H1 (cell line): ENCODE data around the gene UTP15. TPM values are rescaled to one million over a fixed set of nuclear protein-coding genes. Genes with fewer than 3 reads are reported as not detected.

Experiments used
- CTCF ChIA-PET: fragments of 300-600 bp; sonication (Branson Sonifier 250); formaldehyde crosslinking; loops from one replicate; lab custom pipeline; 2021; ENCODE audit not compliant: partially characterized antibody; lab: Charles Lee
- POLR2A ChIA-PET: fragments of 300-600 bp; sonication (Branson Sonifier 250); formaldehyde crosslinking; loops from one replicate; lab custom pipeline; 2021; ENCODE audit warnings: inconsistent platforms; ENCODE audit not compliant: partially characterized antibody; lab: Charles Lee
- DNase-seq, 2 experiments: peaks; one replicate each; pipeline versions ENCODE4 v3.0.0 to v3.0.0-alpha.2; 2010 to 2022; ENCODE audit warnings: low spot score in 2 of 2, low read depth in 1 of 2, mixed read lengths in 1 of 2
- FAIRE-seq: peaks from 2 replicates; lab custom pipeline; 2011; peaks lifted over from hg19 to GRCh38; lab: Jason Lieb, UNC
- H2AFZ ChIP-seq: 2 replicates; pipeline ENCODE4 v1.8.1; 2012; ENCODE audit warnings: low read length, inconsistent platforms
- H2AK5ac ChIP-seq: 2 replicates; pipeline ENCODE4 v1.6.1; 2013; ENCODE audit warnings: low read depth, low read length
- H2BK120ac ChIP-seq: replicated peaks from 2 replicates; pipeline ENCODE3; 2013; ENCODE audit warnings: low read depth, low read length, inconsistent platforms
- H2BK12ac ChIP-seq: 2 replicates; pipeline ENCODE4 v1.6.1; 2013; ENCODE audit warnings: low read depth, low read length
- H2BK15ac ChIP-seq: 2 replicates; pipeline ENCODE4 v1.6.1; 2013; ENCODE audit warnings: low read length
- H2BK20ac ChIP-seq: 2 replicates; pipeline ENCODE4 v1.6.1; 2013; ENCODE audit warnings: low read length
- H2BK5ac ChIP-seq: 2 replicates; pipeline ENCODE4 v1.6.1; 2013; ENCODE audit warnings: low read depth, low read length
- H3K14ac ChIP-seq: 2 replicates; pipeline ENCODE4 v1.6.1; 2013; ENCODE audit warnings: inconsistent platforms; ENCODE audit not compliant: insufficient read length
- H3K18ac ChIP-seq: 2 replicates; pipeline ENCODE4 v1.6.1; 2013; ENCODE audit warnings: low read length; ENCODE audit errors: extremely low read depth
- H3K23ac ChIP-seq: 2 replicates; pipeline ENCODE4 v1.6.1; 2013; ENCODE audit warnings: inconsistent platforms; ENCODE audit not compliant: insufficient read length
- H3K23me2 ChIP-seq: 2 replicates; pipeline ENCODE4 v1.6.1; 2013; ENCODE audit warnings: low read depth, low read length
- H3K27ac ChIP-seq: 2 replicates; pipeline ENCODE4 v1.6.1; 2011; ENCODE audit warnings: low read depth, low read length, inconsistent platforms
- H3K27me3 ChIP-seq, 4 experiments: replicated peaks in 1 of 4; 1 replicate in 1 of 4; 2 replicates in 3 of 4; pipeline versions ENCODE4 v1.6.1 to v1.8.1; 2011 to 2013; ENCODE audit warnings: low read length in 3 of 4, mild to moderate bottlenecking in 3 of 4, inconsistent platforms in 2 of 4, mixed read lengths in 2 of 4, moderate library complexity in 1 of 4; ENCODE audit not compliant: control insufficient read depth in 3 of 4, insufficient read depth in 3 of 4; ENCODE audit errors: extremely low read depth in 1 of 4
- H3K36me3 ChIP-seq, 4 experiments: 2 replicates each; pipeline versions ENCODE4 v1.6.1 to v1.8.1; 2011 to 2013; ENCODE audit warnings: mild to moderate bottlenecking in 4 of 4, low read length in 3 of 4, moderate library complexity in 2 of 4, control low read depth in 1 of 4, inconsistent platforms in 1 of 4; ENCODE audit not compliant: insufficient read depth in 4 of 4, control insufficient read depth in 2 of 4
- H3K4ac ChIP-seq: replicated peaks from 2 replicates; pipeline ENCODE3; 2013; ENCODE audit warnings: low read length, low read depth, mixed read lengths, inconsistent platforms; ENCODE audit not compliant: insufficient read length
- H3K4me1 ChIP-seq, 4 experiments: replicated peaks in 1 of 4; 1 replicate in 1 of 4; 2 replicates in 3 of 4; pipeline versions ENCODE4 v1.6.1 to v1.8.1; 2011 to 2013; ENCODE audit warnings: low read length in 3 of 4, inconsistent platforms in 2 of 4, mixed read lengths in 1 of 4; ENCODE audit not compliant: insufficient read depth in 4 of 4, control insufficient read depth in 3 of 4
- H3K4me2 ChIP-seq, 2 experiments: 2 replicates each; pipeline versions ENCODE4 v1.6.1 to v1.8.1; 2011 to 2013; ENCODE audit warnings: low read depth in 2 of 2, low read length in 2 of 2, control low read depth in 1 of 2, inconsistent platforms in 1 of 2, mild to moderate bottlenecking in 1 of 2; ENCODE audit not compliant: insufficient read depth in 1 of 2
- H3K4me3 ChIP-seq, 4 experiments: fragments of 200-600, 300-600 bp in 1 of 4; sonication (generic), shearing (Covaris generic), sonication (Bioruptor Twin) in 1 of 4; 2 replicates each; pipeline versions ENCODE4 v1.5.1 to v1.8.1; 2011 to 2016; ENCODE audit warnings: low read length in 4 of 4, low read depth in 3 of 4, control low read depth in 2 of 4, inconsistent platforms in 2 of 4, mild to moderate bottlenecking in 2 of 4, mixed read lengths in 1 of 4, moderate library complexity in 1 of 4; ENCODE audit not compliant: insufficient read depth in 2 of 4; ENCODE audit errors: extremely low read depth in 1 of 4
- H3K56ac ChIP-seq: replicated peaks from 2 replicates; pipeline ENCODE3; 2013; ENCODE audit warnings: low read depth, mild to moderate bottlenecking, mixed read lengths, low read length, inconsistent platforms; ENCODE audit not compliant: insufficient read length
- H3K79me1 ChIP-seq: 2 replicates; pipeline ENCODE4 v1.6.1; 2013; ENCODE audit warnings: low read depth, low read length, control low read depth
- H3K79me2 ChIP-seq, 2 experiments: 2 replicates each; pipeline versions ENCODE4 v1.6.1 to v1.8.1; 2012 to 2013; ENCODE audit warnings: low read length in 2 of 2, mild to moderate bottlenecking in 2 of 2, inconsistent platforms in 1 of 2; ENCODE audit not compliant: insufficient read depth in 2 of 2, control insufficient read depth in 1 of 2
- H3K9ac ChIP-seq, 4 experiments: replicated peaks in 1 of 4; 1 replicate in 1 of 4; 2 replicates in 3 of 4; pipeline versions ENCODE4 v1.6.1 to v1.8.1; 2011 to 2013; ENCODE audit warnings: low read depth in 3 of 4, low read length in 3 of 4, control low read depth in 2 of 4, mild to moderate bottlenecking in 2 of 4, moderate library complexity in 2 of 4, inconsistent platforms in 1 of 4; ENCODE audit errors: extremely low read depth in 1 of 4
- H3K9me3 ChIP-seq, 2 experiments: 2 replicates each; pipeline versions ENCODE4 v1.6.1 to v1.8.1; 2012 to 2013; ENCODE audit warnings: mild to moderate bottlenecking in 2 of 2, moderate library complexity in 2 of 2, control low read depth in 1 of 2, inconsistent platforms in 1 of 2, low read depth in 1 of 2, low read length in 1 of 2, mixed read lengths in 1 of 2; ENCODE audit not compliant: insufficient read depth in 2 of 2
- H4K20me1 ChIP-seq, 2 experiments: replicated peaks in 1 of 2; 2 replicates each; pipeline versions ENCODE3 to v1.8.1; 2011 to 2013; ENCODE audit warnings: inconsistent platforms in 2 of 2, low read length in 2 of 2, mild to moderate bottlenecking in 1 of 2; ENCODE audit not compliant: insufficient read depth in 2 of 2, control insufficient read depth in 1 of 2
- H4K5ac ChIP-seq: 2 replicates; pipeline ENCODE4 v1.6.1; 2013; ENCODE audit warnings: low read length, low read depth, mixed read lengths, inconsistent platforms; ENCODE audit not compliant: insufficient read length
- H4K8ac ChIP-seq: 2 replicates; pipeline ENCODE4 v1.8.0; 2013; ENCODE audit warnings: mild to moderate bottlenecking, moderate library complexity, low read length, inconsistent platforms; ENCODE audit not compliant: insufficient read depth; ENCODE audit errors: extremely low read depth
- H4K91ac ChIP-seq: replicated peaks from 2 replicates; pipeline ENCODE3; 2013; ENCODE audit warnings: low read length, mixed read lengths, inconsistent platforms; ENCODE audit not compliant: insufficient read length
- SIRT6 ChIP-seq: IDR thresholded peaks from one replicate; pipeline ENCODE4 v1.7.1; 2012; ENCODE audit warnings: low read length, inconsistent platforms
- SP2 ChIP-seq: IDR thresholded peaks from 2 replicates; pipeline ENCODE4 v1.6.1; 2012; ENCODE audit warnings: mild to moderate bottlenecking, low read length, inconsistent platforms
- SUZ12 ChIP-seq: fragments of 200-600 bp; sonication (generic); IDR thresholded peaks from 2 replicates; pipeline ENCODE4 v1.6.1; 2012; ENCODE audit warnings: mild to moderate bottlenecking, inconsistent platforms, low read length, moderate library complexity, mixed read lengths
- polyA plus RNA-seq, 7 experiments: library from polyadenylated mRNA; depleted of rRNA in 3 of 7; stranded (reverse) in 5 of 7; unstranded in 2 of 7; fragments of >200 nt in 5 of 7; fragments of 200-250 nt in 2 of 7; gene quantifications; 1 replicate in 5 of 7; 2 replicates in 1 of 7; 4 replicates in 1 of 7; pipeline versions ENCODE4 v1.2.1 to v1.2.3, GENCODE V29; 2011 to 2013; ENCODE audit warnings: missing spikeins in 2 of 7, mixed read lengths in 2 of 7
- total RNA-seq: library from RNA; stranded (reverse); fragmentation: NEBNext Ultra II Directional; extraction: Animal tissue kit (Norgen Biotek cat#: 25700); gene quantifications from 2 replicates; pipeline ENCODE4 v1.2.1, GENCODE V29; 2021
- TF ChIP-seq, protein P1 (sequence below): IDR thresholded peaks from 2 replicates; pipeline ENCODE4 v1.6.1; 2011; ENCODE audit warnings: low read length, improper control_type of control experiment

UTP15 gene
- total and polyA plus RNA-seq, 2 of the 8 experiments (the other 6 are each of a cell fraction or from before 2014, with no cell fraction given): 14.3 to 33.6 TPM

DNA sequence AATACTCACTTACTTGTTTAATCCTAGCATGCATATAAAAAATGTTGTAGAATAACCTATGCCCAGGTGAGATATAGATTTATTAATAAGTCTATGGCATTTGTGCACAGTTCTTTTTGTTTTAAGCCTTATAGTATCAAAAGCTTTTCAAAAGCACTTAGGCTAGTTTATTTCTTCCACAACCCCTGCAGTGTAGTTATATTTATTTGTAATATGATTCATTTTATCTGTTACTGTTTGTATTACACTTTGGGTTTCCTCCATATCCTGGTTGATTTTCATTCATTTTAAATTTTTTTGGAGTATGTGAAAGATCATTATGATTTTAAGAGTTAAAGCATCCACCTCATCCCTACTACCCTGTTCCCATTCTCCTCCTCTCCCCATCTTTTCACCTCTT is 41.7 kb downstream of the UTP15 start:
- Histone ChIP-seq H3K79me2 (no peaks in the 10 kb centered on the region), H4K5ac (no peak overlapping the region), H3K4me2 (no peak overlapping the region), H3K56ac (no peak overlapping the region), H3K23ac (no peak overlapping the region), H2BK120ac (no peak overlapping the region), H2AK5ac (no peak overlapping the region), H2BK20ac (no peak overlapping the region), H3K4ac (no peak overlapping the region), H2BK15ac (no peak overlapping the region), H3K36me3 (no peaks in the 10 kb centered on the region), H3K9me3 (no peaks in the 10 kb centered on the region), H3K79me1 (no peaks in the 10 kb centered on the region)
- no peak for FAIRE-seq
- POLR2A ChIA-PET: no interaction called here
- TF ChIP-seq, protein P1, sequence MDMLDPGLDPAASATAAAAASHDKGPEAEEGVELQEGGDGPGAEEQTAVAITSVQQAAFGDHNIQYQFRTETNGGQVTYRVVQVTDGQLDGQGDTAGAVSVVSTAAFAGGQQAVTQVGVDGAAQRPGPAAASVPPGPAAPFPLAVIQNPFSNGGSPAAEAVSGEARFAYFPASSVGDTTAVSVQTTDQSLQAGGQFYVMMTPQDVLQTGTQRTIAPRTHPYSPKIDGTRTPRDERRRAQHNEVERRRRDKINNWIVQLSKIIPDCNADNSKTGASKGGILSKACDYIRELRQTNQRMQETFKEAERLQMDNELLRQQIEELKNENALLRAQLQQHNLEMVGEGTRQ: no peak
- no peak for TF ChIP-seq SUZ12
- no peak for TF ChIP-seq SIRT6
- no peak for TF ChIP-seq SP2
- TF ChIP-seq, all 59 proteins: peak for 0
- no peak overlapping the region for H2BK12ac ChIP-seq
- H4K20me1 ChIP-seq: no peaks in the 10 kb centered on the region
- no peak overlapping the region for H3K4me3 ChIP-seq
- H3K27ac ChIP-seq: no peak overlapping the region
- H3K14ac ChIP-seq: no peak overlapping the region
- no peak for DNase-seq
- H2BK5ac ChIP-seq: no peak overlapping the region
- H3K23me2 ChIP-seq: no peaks in the 10 kb centered on the region
- H3K27me3 ChIP-seq: no peaks in the 10 kb centered on the region
- H4K8ac ChIP-seq: no peak overlapping the region
- no peak overlapping the region for H3K9ac ChIP-seq
- H4K91ac ChIP-seq: no peak overlapping the region
- no peak overlapping the region for H3K18ac ChIP-seq
- H3K4me1 ChIP-seq: no peaks in the 10 kb centered on the region
- no peak overlapping the region for H2AFZ ChIP-seq
- CTCF ChIA-PET: interaction anchor here (0.6 to 1.9 kb wide), 6 partner anchors 10 to 190 kb away, joined by 3 to 8 read pairs (median 3); no protein-coding TSS in a partner anchor
